K562 treated with DMSO at 1 percent for 24 hours (cell line): ENCODE measurements around the gene MRFAP1L1. TPM values are rescaled to one million over a fixed set of nuclear protein-coding genes. Genes with fewer than 3 reads are reported as not detected.

ENCODE experiments used
- total RNA-seq: library from RNA; unstranded; fragments of 300-600 nt; gene quantifications from 2 replicates; pipeline ENCODE4 v1.2.3, GENCODE V29; 2022; ENCODE audit warnings: low read depth; ENCODE audit not compliant: insufficient read depth

The MRFAP1L1 gene
- 81.8 and 90.0 TPM in 2 replicates for total RNA-seq

DNA sequence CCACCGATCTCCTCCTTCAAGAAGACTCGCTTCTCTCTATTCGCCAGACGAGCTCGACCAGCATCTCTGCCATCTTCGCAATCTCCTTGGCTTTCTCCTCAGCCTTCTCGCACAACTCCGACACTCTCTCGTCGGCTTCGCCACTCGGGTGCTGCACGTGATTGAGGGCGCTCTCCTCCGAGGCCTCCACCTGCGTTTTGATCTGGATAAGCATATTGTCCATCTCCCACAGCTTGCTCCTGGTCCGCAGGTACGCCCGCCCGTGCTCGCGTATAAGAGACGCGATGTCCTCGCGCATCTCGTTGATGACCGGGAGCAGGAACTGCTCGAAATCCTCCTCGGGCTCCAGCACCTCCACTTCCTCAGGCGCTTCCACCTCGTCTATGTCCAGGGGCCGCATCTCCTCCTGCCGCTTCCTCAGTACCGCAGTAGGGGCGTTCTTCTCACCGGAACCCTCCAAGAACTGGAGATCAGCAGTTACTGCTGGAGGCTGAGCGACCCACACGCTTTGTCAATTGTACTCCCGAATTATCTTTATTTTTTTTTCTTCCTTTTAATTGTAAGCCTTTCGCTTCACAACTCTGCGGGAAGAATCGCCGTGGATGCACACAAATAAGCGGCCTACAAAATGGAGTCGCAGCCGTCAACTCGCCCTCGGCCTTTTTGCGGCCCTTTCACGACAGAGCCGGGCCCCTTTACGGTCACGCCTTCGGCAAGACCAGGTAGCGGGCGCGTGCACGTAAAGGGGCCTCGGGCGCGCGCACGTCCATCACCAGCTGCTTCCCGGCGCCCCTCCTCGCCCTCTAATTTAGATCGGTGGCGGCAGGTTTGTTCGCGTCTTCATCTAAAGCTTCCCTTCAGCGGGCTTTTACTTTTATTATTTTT lies at the start of gene MRFAP1L1:
Gene MRFAP1L1, minus strand, starts transcription at position 636 of the 885 bp plus-strand sequence. Its CDS starts 236 bp downstream, at position 400.

DNA sequence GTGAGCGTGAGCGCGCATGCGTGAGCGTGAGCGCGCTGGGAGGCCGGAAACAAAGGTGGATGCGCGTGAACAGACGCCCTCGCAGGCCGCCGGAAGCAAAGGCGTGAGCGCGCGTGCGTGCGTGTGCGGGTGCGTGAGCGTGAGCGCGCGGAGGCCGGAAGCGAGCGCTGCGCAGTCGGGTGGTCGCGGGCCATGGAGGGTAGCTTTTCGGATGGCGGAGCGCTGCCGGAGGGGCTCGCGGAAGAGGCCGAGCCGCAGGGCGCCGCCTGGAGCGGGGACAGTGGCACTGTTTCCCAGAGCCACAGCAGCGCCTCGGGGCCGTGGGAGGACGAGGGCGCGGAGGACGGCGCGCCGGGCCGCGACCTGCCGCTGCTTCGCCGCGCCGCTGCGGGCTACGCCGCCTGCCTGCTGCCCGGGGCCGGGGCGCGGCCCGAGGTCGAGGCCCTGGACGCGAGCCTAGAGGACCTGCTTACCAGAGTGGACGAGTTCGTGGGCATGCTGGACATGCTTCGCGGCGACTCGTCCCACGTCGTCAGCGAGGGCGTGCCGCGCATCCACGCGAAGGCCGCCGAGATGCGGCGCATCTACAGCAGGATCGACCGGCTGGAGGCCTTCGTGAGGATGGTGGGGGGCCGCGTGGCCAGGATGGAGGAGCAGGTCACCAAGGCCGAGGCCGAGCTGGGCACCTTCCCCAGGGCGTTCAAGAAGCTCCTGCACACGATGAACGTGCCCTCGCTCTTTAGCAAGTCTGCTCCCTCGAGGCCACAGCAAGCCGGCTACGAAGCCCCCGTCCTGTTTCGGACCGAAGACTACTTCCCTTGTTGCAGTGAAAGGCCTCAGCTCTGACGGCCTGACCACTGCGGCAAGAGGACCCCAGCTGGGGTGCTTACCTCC lies 6.6 kb upstream of the MRFAP1L1 start, which contains the start of gene BLOC1S4:
Gene BLOC1S4, plus strand, starts transcription at position 157 of the 894 bp plus-strand sequence. Its CDS starts 36 bp downstream, at position 193.

DNA sequence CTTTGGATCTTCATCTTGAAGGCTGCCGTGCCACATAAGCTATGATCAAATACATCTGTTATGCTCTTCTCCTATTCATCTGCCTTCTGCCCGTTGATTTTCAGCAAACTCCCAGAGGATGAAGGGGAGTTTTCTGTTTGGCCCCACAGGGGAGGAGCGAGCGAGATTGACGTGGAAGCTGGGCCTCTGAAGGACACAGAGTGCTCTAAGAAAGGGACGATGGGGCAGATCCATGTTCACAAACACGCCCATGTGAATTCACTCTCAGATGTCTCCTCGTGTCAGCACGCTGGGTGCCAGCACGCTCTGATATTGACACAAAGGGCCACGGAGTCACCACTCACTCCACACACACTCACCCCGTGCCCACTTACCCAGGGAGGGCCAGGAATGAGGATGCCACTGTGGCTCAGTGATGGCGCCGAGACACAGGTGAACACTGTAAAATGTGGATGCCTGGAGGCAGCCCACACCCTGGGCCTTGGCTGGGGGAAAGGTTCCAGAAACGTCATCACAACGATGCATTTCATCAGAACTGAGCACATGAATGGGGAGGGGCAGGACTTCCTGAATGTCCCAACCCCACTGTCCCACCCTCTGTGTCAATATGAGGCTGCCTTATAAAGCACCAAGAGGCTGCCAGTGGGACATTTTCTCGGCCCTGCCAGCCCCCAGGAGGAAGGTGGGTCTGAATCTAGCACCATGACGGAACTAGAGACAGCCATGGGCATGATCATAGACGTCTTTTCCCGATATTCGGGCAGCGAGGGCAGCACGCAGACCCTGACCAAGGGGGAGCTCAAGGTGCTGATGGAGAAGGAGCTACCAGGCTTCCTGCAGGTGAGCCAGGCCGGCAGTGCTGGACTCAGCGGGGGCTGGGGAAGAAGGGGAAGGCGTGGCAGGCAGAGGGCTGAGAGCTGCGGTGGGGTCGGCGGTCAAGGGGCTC lies 16.2 kb downstream of the MRFAP1L1 start, which contains the start of gene S100P:
Gene S100P, plus strand, starts transcription at position 648 of the 946 bp plus-strand sequence. Its CDS starts 55 bp downstream, at position 703.

Other genes starting within 250 kb of the MRFAP1L1 start
- not detected in 2 replicates for gene PPP2R2C, start 237.3 kb downstream of the MRFAP1L1 start, total RNA-seq
- 28.8 and 29.5 TPM in 2 replicates for gene MAN2B2, start 134.7 kb downstream of the MRFAP1L1 start, total RNA-seq
- 452 and 457 TPM in 2 replicates for gene MRFAP1, start 69.2 kb downstream of the MRFAP1L1 start, total RNA-seq
- 22.9 and 35.6 TPM in 2 replicates for gene S100P, start 16.0 kb downstream of the MRFAP1L1 start, total RNA-seq
- 45.5 and 52.3 TPM in 2 replicates for gene BLOC1S4, start 6.3 kb upstream of the MRFAP1L1 start, total RNA-seq
- 7.1 and 11.6 TPM in 2 replicates for gene KIAA0232, start 72.9 kb upstream of the MRFAP1L1 start, total RNA-seq
- gene TBC1D14, start 200.0 kb upstream of the MRFAP1L1 start, total RNA-seq, result 50.1 and 50.2 TPM in 2 replicates